DMS53 (cell line): ENCODE data around the gene MEGF8.

ENCODE experiments used
- DNase-seq: peaks from one replicate; lab custom pipeline; 2025; lab: John Stamatoyannopoulos, UW

The MEGF8 gene

DNA sequence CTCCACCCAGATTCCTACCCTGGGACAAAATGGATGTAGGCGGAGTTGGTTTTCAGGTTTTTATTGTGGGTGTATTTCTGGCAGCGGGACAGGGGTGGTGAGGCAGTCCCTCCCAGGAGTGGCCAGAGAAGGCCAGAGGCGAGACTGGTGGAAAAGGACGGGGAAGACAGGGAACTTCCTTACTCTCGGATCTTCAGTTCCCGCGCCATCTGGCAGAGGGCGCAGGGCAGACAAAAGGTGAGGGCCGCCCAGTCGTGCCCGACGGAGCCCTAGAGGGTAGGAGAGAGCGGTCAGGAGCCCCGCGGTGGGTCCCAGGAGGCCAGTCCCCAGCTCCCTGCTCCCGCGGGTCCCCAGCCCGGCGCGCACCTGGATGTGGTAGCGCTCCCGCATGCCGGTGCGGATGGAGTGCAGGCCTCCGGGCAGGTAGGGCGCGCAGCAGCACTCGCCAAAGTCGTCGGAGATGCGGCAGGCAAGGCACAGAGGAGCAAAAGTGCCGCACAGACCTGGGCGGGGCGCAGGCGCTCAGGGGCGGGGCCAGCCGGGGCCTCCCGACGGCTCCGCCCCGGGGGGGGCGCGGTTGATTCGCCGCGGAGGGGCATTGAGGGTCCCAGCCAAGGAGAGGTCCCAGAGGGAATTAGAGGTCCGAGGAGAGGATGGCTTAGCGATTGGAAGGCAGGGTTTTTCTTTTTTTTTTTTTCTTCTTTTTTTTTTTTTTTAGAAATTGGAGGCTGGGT, 61.7 kb downstream of the MEGF8 start:
- peak; percentile 94 for DNase-seq

DNA sequence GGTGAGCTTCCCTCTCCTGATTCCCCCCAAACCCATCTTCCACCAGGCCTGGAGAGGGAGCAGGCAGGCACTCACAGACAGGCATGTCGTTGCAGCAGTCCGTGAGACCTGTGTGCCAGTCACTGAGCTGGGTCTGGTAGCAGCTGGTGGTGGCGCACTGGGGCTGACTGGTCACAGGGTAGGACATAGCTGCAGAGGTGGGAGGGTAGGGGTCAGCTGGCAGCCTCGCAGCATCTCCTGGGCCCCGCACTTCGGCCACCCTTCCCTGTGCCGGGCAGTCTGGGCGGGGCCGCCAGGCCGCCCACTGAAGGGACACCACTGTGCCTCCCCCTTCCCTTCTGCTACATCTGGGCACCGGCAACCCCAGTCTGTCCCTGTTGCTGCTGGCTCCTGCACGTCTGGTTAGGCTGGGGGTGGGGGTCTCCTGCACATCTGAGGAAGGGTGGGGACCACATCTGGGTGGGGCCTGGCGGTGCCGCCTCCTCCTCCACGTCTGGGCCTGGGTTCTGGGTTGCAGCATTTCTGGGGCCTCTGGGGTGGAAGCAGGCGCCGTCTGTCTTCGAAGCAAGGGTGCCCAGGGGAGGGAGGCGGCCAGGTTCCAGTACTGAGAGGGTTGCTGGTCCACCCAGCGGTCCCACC, 63.5 kb downstream of the MEGF8 start:
- no peak for DNase-seq

GRCh38 chr19:42389899-42390298, 64.5 kb downstream of the MEGF8 start, which contains the start of gene CNFN:
CNFN (minus strand) TSS chr19:42390297; CDS start chr19:42389037, 1,260 bp downstream.
- peak; percentile 33 for DNase-seq

GRCh38 chr19:42392165-42392564, 66.7 kb downstream of the MEGF8 start:
- no peak for DNase-seq

- DNase-seq: peak; percentile 51
Observed at GRCh38 chr19:42394751-42395150, 69.3 kb downstream of the MEGF8 start.

- peak; percentile 99 for DNase-seq
Observed at GRCh38 chr19:42396381-42397262, 71.2 kb downstream of the MEGF8 start.

- no peak for DNase-seq
Observed at GRCh38 chr19:42397263-42398166, 72.1 kb downstream of the MEGF8 start.

DNA sequence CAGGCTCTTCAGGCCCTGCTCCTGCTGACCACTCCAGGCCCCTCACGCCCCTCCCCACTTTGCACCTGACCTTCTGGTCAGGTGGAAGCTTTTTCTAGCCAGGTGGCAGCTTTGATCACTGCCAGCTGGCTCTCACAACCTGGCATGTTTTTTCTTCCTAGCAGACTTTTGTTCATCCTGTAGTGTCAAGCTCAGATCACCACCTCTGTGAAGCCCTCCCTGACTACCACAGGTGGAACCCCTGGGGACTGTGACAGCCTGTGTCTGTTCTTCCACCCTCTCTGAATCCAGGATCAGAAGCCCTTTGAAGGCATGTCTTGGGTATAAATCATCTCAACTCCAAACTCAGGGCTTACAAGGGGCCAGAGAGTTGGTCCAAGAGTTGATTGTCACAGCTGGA, 75.0 kb downstream of the MEGF8 start:
- DNase-seq: no peak

DNA sequence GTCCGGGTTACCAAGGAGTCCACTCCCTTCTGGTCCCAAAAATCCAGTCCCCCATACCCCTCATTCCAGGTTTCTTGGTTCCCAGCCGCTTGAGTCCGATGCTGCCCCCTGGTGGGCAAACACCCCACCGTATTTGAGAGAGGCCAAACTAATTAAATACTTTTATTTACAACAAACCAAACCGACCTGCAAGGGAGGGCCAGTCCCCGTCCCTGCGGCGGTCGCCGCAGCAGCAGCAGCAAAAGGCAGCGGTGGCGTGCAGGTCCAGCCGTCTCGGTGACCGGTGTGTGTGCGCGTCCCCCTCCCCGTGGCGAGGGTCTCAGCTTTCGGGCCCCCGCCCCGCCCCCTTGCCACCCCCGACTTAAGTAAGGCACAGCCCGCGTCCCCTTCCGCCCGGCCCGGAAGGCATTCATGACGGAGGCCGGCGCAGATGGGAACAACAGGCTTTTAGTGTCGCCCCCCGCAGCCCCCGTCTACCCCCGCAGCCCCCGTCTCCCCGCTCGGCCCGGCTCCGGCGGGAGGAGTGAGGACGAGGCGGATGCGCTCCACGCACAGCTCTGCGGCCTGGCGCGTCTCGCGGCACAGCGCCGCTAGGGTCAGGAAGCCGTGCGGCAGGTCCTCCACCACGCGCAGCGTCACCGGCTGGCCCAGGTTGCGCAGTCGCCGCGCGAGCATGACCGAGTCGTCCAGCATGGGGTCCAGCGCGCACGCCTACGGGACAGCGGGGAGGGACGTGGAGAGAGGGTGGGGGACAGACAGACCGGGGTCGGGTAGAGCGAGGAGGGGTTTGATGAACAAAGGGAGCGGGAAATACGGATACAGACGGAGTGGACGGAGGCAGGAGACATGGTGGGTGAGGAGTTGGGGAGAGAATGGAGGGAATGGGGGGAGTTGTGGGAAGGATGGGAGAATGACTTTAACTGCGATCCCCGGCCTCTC, 76.2 kb downstream of the MEGF8 start:
- peak; percentile 93 for DNase-seq

- peak; percentile 58 for DNase-seq
Observed at GRCh38 chr19:42402376-42403116, 77.1 kb downstream of the MEGF8 start.

- DNase-seq: no peak
Observed at GRCh38 chr19:42403586-42403985, 78.2 kb downstream of the MEGF8 start.

GRCh38 chr19:42406111-42406510, 80.7 kb downstream of the MEGF8 start:
- no peak for DNase-seq

DNA sequence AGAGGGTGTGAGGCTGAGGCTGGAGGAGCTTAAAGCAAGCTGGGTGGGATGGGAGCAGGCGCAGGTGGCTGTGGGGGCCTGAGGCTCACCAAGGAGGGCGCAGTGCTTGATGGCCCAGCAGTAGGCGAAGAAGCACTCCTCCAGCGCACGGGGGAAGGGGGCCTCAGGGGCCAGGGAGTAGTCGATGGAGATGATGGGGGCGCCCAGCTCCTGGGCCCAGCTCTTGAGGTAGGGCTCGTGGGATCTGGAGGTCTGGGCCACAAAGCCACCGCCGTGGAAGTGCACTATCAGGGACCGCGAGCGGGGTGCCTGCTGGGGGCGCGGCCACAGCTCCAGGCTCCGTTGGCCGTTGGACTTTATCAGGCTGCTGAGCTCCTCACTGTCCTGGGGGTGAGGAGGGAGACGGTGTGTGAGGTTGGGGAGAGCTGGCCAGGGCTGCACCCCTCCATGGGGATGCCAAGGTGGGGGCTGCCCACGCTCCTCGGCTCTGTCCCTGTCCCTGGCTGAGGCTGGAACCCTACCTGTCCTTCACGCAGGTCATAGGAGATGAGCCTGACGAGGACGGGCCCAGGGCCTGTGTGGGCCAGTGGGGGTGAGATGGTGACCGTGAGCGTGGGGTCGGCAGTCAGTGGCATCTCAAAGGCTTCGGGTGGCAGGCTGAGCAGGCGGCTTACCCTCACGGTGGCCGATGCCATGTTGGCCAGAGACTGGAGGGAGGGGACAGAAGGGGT, 81.8 kb downstream of the MEGF8 start:
- no peak for DNase-seq

- DNase-seq: no peak
Observed at GRCh38 chr19:42407816-42408175, 82.4 kb downstream of the MEGF8 start.

GRCh38 chr19:42409477-42409876, 84.0 kb downstream of the MEGF8 start:
- no peak for DNase-seq

- DNase-seq: no peak
Observed at GRCh38 chr19:42410371-42410770, 84.9 kb downstream of the MEGF8 start.

DNA sequence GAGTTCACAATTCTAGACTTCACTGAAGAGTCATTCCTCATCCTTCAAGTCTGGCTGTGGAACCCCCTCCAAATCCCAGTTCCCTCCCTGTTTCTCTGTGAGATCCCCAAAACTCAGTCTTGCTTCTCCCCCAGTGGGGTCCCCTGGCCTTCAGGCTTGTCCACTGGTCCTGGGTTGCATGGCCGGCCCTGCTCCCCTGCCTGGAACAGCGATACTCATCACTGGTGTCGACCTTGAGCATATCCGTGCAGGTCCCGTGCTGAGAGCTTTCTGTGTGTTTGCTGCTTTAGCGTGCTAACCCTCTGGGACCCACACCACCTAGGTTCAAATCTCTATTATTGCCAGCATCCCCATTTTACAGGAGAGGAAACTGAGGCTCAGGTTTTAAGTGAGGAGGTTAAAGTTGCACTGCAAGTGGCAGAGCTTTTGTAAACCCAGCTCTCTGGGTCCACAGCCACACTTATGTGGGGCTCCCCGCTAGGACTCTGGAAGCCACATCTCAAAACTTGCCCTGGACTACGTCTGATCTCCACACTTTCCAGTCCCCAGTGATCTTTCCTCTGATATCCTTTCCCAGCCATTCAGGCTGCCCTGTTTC, 86.2 kb downstream of the MEGF8 start:
- no peak for DNase-seq

DNA sequence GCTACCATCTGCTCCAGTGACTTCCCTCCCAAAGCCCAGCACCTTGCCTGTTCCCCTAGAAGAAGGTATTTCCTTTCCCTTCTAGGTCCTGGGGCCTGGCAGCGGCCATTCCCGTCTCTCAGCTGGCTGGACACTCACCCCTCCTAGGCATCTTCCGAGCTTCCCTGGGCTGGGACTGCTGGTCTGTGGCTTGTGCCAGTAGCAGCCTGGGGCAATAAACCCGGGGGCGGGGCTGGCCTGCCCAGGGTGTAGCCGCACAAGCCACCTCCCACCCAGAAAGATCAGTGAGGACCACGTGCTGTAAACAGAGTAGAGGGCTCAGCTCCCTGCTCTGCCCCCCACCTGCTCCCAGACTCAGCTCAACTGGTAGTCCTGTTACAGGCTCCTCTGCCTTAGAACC, 86.8 kb downstream of the MEGF8 start:
- no peak for DNase-seq

DNA sequence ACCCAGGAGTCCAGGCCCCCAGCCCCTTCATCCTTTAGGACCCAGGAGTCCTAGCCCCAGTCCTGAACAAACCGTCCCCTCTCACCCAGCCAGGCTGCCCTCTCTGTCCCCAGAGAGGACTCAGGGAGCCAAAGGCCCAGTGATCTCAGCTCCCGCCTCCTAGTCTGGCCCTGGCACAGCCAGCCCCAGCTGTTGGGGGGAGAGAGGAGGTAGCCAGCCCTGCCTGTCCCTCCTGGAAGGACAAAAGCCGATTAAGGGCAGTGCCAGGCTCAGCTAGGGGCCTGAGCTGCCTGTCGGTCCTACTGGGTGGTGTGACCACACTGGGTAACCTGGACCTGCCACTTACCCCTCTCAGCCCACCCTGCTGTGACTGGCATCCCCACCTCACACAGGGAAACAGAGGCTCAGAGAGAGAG, 87.2 kb downstream of the MEGF8 start:
- no peak for DNase-seq
